Vagina (tissue), 2 donors: ENCODE data around the gene DNAJC25.

Experiments used
- POLR2A ChIP-seq, 2 donors: fragments of 450-650 bp; IDR thresholded peaks; one replicate each; pipeline ENCODE4 v1.6.1; 2017; ENCODE audit warnings: antibody characterized with exemption in 2 of 2, mild to moderate bottlenecking in 2 of 2, moderate library complexity in 2 of 2
- POLR2AphosphoS5 ChIP-seq, 2 donors: sonication (generic); formaldehyde crosslinking; IDR thresholded peaks; one replicate each; pipeline ENCODE4 v1.9.0; 2017; ENCODE audit warnings: antibody characterized with exemption in 2 of 2, mild to moderate bottlenecking in 2 of 2, low read depth in 1 of 2; ENCODE audit not compliant: insufficient read depth in 1 of 2

DNA sequence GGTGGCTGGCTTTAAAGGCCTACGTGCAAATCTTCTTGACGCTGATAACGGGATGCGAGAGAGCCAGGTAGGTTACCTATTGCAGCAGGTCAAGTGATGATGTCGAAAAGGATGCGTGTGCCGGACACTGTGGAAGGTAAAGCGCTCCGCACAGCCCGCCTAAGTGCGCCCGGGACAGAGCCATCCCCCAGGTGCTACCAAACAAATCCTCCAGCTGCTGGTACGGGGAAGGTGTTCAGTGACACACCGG is 245 bp upstream of the DNAJC25 start:
- TF ChIP-seq POLR2AphosphoS5 (IDR thresholded peaks at IDR 0.05; ENCODE audit: insufficient read depth in 1 of 2, low read depth in 1 of 2) (no peak), POLR2A (IDR thresholded peaks at IDR 0.05) (no peak)
